ENCODE results near the gene RO60. TPM values are rescaled to one million over a fixed set of nuclear protein-coding genes. Genes with fewer than 3 reads are reported as not detected.

RO60 gene
- polyA plus RNA-seq, 1 of the 3 experiments (the other 2 are of a cell fraction), result 6.4 TPM

GRCh38 chr1:193105821-193106177 lies 46.4 kb downstream of the RO60 start:
- Histone ChIP-seq H3K4me1 (ENCODE audit: control insufficient read depth in 1 of 2, insufficient read depth in 2 of 2, low read depth in 1 of 2, low read length in 1 of 2) (peaks cover 9 to 11% of the 10 kb centered on the region in 2 experiments; a peak in 3 of 4 replicates), H3K9ac (peak overlapping the region; percentile 81; the same call in 1 of the 2 replicates), H3K9me2 (no peaks in the 10 kb centered on the region), H3K79me2 (ENCODE audit: insufficient read depth) (peaks cover 37% of the 10 kb centered on the region), H3K4me2 (peak overlapping the region; percentile 94), H3K9me3 (no peaks in the 10 kb centered on the region), H3K36me3 (replicated peaks in 1 of 2; ENCODE audit: control insufficient read depth in 1 of 2, insufficient read depth in 2 of 2, low read length in 1 of 2) (peaks cover 0 to 7% of the 10 kb centered on the region in 2 experiments), H3K27me3 (ENCODE audit: insufficient read depth) (no peaks in the 10 kb centered on the region), H3F3A (replicated peaks; ENCODE audit: insufficient read depth) (peaks cover 21% of the 10 kb centered on the region), H3K27ac (ENCODE audit: low read depth in 2 of 2, low read length in 1 of 2) (peak overlapping the region; percentile 94), H3K4me3 (ENCODE audit: low read depth in 2 of 2, low read length in 1 of 2) (peak overlapping the region; percentile 76 to 87), H4K20me1 (ENCODE audit: insufficient read depth) (no peaks in the 10 kb centered on the region; the same call in 1 of the 2 replicates), H2AFZ (ENCODE audit: low read depth) (peak overlapping the region; percentile 78; the same call in 1 of the 2 replicates)
- DNase-seq, result peak; percentile 25
- ChIA-PET CTCF (interaction anchor here (1.7 kb wide), 1 partner anchor 16 kb away, joined by 5 read pairs; no protein-coding TSS in a partner anchor), POLR2A (interaction anchor here (1.0 to 2.4 kb wide), 2 partner anchors 16 to 47 kb away, joined by 4 to 14 read pairs; partner anchors contain the start of genes CDC73, RO60 and UCHL5)
- no peak for TF ChIP-seq POLR2AphosphoS5 (IDR thresholded peaks at IDR 0.05; ENCODE audit: low read depth, low read length)
- no peak for TF ChIP-seq MAX (IDR thresholded peaks at IDR 0.05; ENCODE audit: low read depth)
- TF ChIP-seq TEAD4 (IDR thresholded peaks at IDR 0.05; ENCODE audit: borderline replicate concordance, insufficient read depth), result no peak
- TF ChIP-seq SMC3 (IDR thresholded peaks at IDR 0.05; ENCODE audit: low read depth, low read length), result no peak
- no peak for TF ChIP-seq NFIC (IDR thresholded peaks at IDR 0.05; ENCODE audit: borderline replicate concordance)
- TF ChIP-seq YY1 (IDR thresholded peaks at IDR 0.05; ENCODE audit: low read depth), result no peak
- no peak for TF ChIP-seq EP300 (IDR thresholded peaks at IDR 0.05; ENCODE audit: borderline replicate concordance in 1 of 2, low read depth in 1 of 2, low read length in 1 of 2)
- TF ChIP-seq RXRA (IDR thresholded peaks at IDR 0.05; ENCODE audit: borderline replicate concordance, low read depth), result no peak
- TF ChIP-seq MEF2A (IDR thresholded peaks at IDR 0.05; ENCODE audit: borderline replicate concordance, low read depth), result no peak
- no peak for TF ChIP-seq MXI1 (IDR thresholded peaks at IDR 0.05; ENCODE audit: low read depth, low read length)
- TF ChIP-seq USF1 (IDR thresholded peaks at IDR 0.05; ENCODE audit: borderline replicate concordance, low read depth), result no peak
- TF ChIP-seq REST (IDR thresholded peaks at IDR 0.05; ENCODE audit: low read depth, low read length), result no peak
- no peak for TF ChIP-seq TAF1 (IDR thresholded peaks at IDR 0.05; ENCODE audit: borderline replicate concordance, low read depth, low read length)
- no peak for TF ChIP-seq TCF12 (IDR thresholded peaks at IDR 0.05)
- TF ChIP-seq GABPA (IDR thresholded peaks at IDR 0.05; ENCODE audit: low read depth), result no peak
- TF ChIP-seq FOXM1 (IDR thresholded peaks at IDR 0.05; ENCODE audit: low read depth), result no peak
- no peak for TF ChIP-seq CHD2 (IDR thresholded peaks at IDR 0.05; ENCODE audit: low read length, partially characterized antibody)
- WGBS (ENCODE audit: low lambda C conversion rate), result 53% methylated on average over 4 of the region's 4 CpGs
